IMR-90 (cell line): ENCODE data around the gene IL31RA. TPM values are rescaled to one million over a fixed set of nuclear protein-coding genes. Genes with fewer than 3 reads are reported as not detected.

Source experiments
- ATAC-seq: fragments of 200-7000 bp; cut with Tn5 transposase; 2 replicates; pipeline ENCODE4 v1.9.1; 2020; ENCODE audit warnings: low read depth, mild to moderate bottlenecking, moderate library complexity
- BruUV-seq: library from RNA; stranded (reverse); fragments of 400-500 nt; replicated peaks from 2 replicates; lab custom pipeline; 2021; lab: Mats Ljungman, UMichigan
- CTCF ChIA-PET: fragments of 300-600 bp; formaldehyde crosslinking; extraction: SDS; loops from one replicate; lab custom pipeline; 2021; ENCODE audit warnings: antibody characterized with exemption; lab: Yijun Ruan, JAX
- POLR2A ChIA-PET: fragments of 300-600 bp; sonication (Branson Sonifier 250); formaldehyde crosslinking; loops from one replicate; lab custom pipeline; 2022; ENCODE audit warnings: antibody characterized with exemption; ENCODE audit not compliant: unreplicated experiment; lab: Charles Lee
- DNase-seq: peaks from one replicate; pipeline ENCODE4 v3.0.0; 2013
- H2AFZ ChIP-seq: replicated peaks from 2 replicates; pipeline ENCODE3; 2013; ENCODE audit warnings: low read length, mild to moderate bottlenecking; ENCODE audit not compliant: poor library complexity
- H2AK5ac ChIP-seq: 2 replicates; pipeline ENCODE4 v1.6.1; 2013; ENCODE audit warnings: low read depth, low read length, inconsistent platforms
- H2AK9ac ChIP-seq: replicated peaks from 2 replicates; pipeline ENCODE3; 2013; ENCODE audit warnings: mild to moderate bottlenecking, low read depth, low read length, moderate library complexity; ENCODE audit not compliant: poor library complexity
- H2BK120ac ChIP-seq: 2 replicates; pipeline ENCODE4 v1.6.1; 2013; ENCODE audit warnings: low read depth, low read length, inconsistent platforms
- H2BK15ac ChIP-seq: 3 replicates; pipeline ENCODE4 v1.6.1; 2013; ENCODE audit warnings: low read depth, low read length, inconsistent platforms
- H2BK20ac ChIP-seq: 2 replicates; pipeline ENCODE4 v1.6.1; 2013; ENCODE audit warnings: low read depth, mild to moderate bottlenecking, inconsistent platforms, low read length, moderate library complexity
- H2BK5ac ChIP-seq: 2 replicates; pipeline ENCODE4 v1.6.1; 2013; ENCODE audit warnings: mild to moderate bottlenecking, low read depth, low read length, inconsistent platforms; ENCODE audit not compliant: poor library complexity, severe bottlenecking
- H3K14ac ChIP-seq: replicated peaks from 2 replicates; pipeline ENCODE4 v1.6.1; 2013; ENCODE audit warnings: low read depth, low read length, inconsistent platforms
- H3K18ac ChIP-seq: 2 replicates; pipeline ENCODE4 v1.6.1; 2013; ENCODE audit warnings: low read depth, low read length, control low read depth
- H3K23ac ChIP-seq: 2 replicates; pipeline ENCODE4 v1.6.1; 2013; ENCODE audit warnings: low read depth, low read length, inconsistent platforms
- H3K27ac ChIP-seq: 2 replicates; pipeline ENCODE4 v1.5.1; 2013; ENCODE audit warnings: mild to moderate bottlenecking, control low read depth, low read length; ENCODE audit not compliant: insufficient read depth
- H3K27me3 ChIP-seq: 2 replicates; pipeline ENCODE4 v1.6.1; 2013; ENCODE audit warnings: low read length; ENCODE audit not compliant: control insufficient read depth, insufficient read depth
- H3K36me3 ChIP-seq: 2 replicates; pipeline ENCODE4 v1.6.1; 2013; ENCODE audit warnings: low read length, mixed read lengths; ENCODE audit not compliant: control insufficient read depth, insufficient read depth
- H3K4ac ChIP-seq: 2 replicates; pipeline ENCODE4 v1.6.1; 2013; ENCODE audit warnings: low read depth, low read length, inconsistent platforms
- H3K4me1 ChIP-seq: 2 replicates; pipeline ENCODE4 v1.6.1; 2013; ENCODE audit warnings: low read length, mixed read lengths; ENCODE audit not compliant: control insufficient read depth, insufficient read depth
- H3K4me2 ChIP-seq: 2 replicates; pipeline ENCODE4 v1.6.1; 2013; ENCODE audit warnings: low read depth, mild to moderate bottlenecking, control low read depth, low read length, moderate library complexity
- H3K4me3 ChIP-seq: 2 replicates; pipeline ENCODE4 v1.5.1; 2013; ENCODE audit warnings: low read depth, mild to moderate bottlenecking, control low read depth, low read length, moderate library complexity; ENCODE audit not compliant: insufficient read depth
- H3K56ac ChIP-seq: 2 replicates; pipeline ENCODE4 v1.6.1; 2013; ENCODE audit warnings: low read length, inconsistent platforms; ENCODE audit not compliant: insufficient read depth; ENCODE audit errors: extremely low read depth
- H3K79me1 ChIP-seq, 2 experiments: 2 replicates each; pipeline ENCODE4 v1.6.1; 2013; ENCODE audit warnings: low read length in 2 of 2, inconsistent platforms in 1 of 2, low read depth in 1 of 2
- H3K9ac ChIP-seq: 2 replicates; pipeline ENCODE4 v1.6.1; 2013; ENCODE audit warnings: low read depth, low read length, control low read depth
- H3K9me1 ChIP-seq: 2 replicates; pipeline ENCODE4 v1.6.1; 2013; ENCODE audit warnings: low read length, inconsistent platforms; ENCODE audit not compliant: insufficient read depth
- H3K9me3 ChIP-seq: 2 replicates; pipeline ENCODE4 v1.6.1; 2013; ENCODE audit warnings: low read length; ENCODE audit not compliant: control insufficient read depth, insufficient read depth
- H4K20me1 ChIP-seq: 2 replicates; pipeline ENCODE4 v1.6.1; 2013; ENCODE audit warnings: low read length, inconsistent platforms; ENCODE audit not compliant: insufficient read depth
- H4K5ac ChIP-seq: 2 replicates; pipeline ENCODE4 v1.6.1; 2013; ENCODE audit warnings: mild to moderate bottlenecking, low read depth, low read length, control low read depth
- H4K8ac ChIP-seq, 2 experiments: 2 replicates each; pipeline ENCODE4 v1.6.1; 2013; ENCODE audit warnings: low read depth in 2 of 2, low read length in 2 of 2, control low read depth in 1 of 2, inconsistent platforms in 1 of 2
- H4K91ac ChIP-seq: 2 replicates; pipeline ENCODE4 v1.6.1; 2013; ENCODE audit warnings: low read depth, low read length, inconsistent platforms; ENCODE audit not compliant: insufficient read depth
- BHLHE40 ChIP-seq: fragments of 150-350 bp; IDR thresholded peaks from 2 replicates; pipeline ENCODE4 v1.6.1; 2016; ENCODE audit warnings: mild to moderate bottlenecking, low read depth, low read length
- CEBPB ChIP-seq: IDR thresholded peaks from 2 replicates; pipeline ENCODE4 v1.6.1; 2012; ENCODE audit warnings: low read depth, low read length, improper control_type of control experiment
- CHD1 ChIP-seq: IDR thresholded peaks from 2 replicates; pipeline ENCODE4 v1.6.1; 2012; ENCODE audit warnings: low read depth, low read length, improper control_type of control experiment
- CTCF ChIP-seq: conservative IDR thresholded peaks from 2 replicates; pipeline ENCODE4 v1.5.1; 2012; ENCODE audit warnings: mild to moderate bottlenecking, low read depth, low read length, improper control_type of control experiment
- ELK1 ChIP-seq: fragments of 150-350 bp; IDR thresholded peaks from 2 replicates; pipeline ENCODE4 v1.6.1; 2016; ENCODE audit warnings: low read depth, mild to moderate bottlenecking, low read length, moderate library complexity, borderline replicate concordance
- FOS ChIP-seq: fragments of 150-350 bp; IDR thresholded peaks from 2 replicates; pipeline ENCODE4 v1.6.1; 2016; ENCODE audit warnings: low read depth, low read length
- MAFK ChIP-seq: IDR thresholded peaks from 2 replicates; pipeline ENCODE4 v1.6.1; 2012; ENCODE audit warnings: low read depth, low read length, improper control_type of control experiment
- MAZ ChIP-seq: IDR thresholded peaks from 2 replicates; pipeline ENCODE4 v1.6.1; 2012; ENCODE audit warnings: low read depth, mild to moderate bottlenecking, low read length, improper control_type of control experiment, moderate library complexity, borderline replicate concordance
- MXI1 ChIP-seq: IDR thresholded peaks from 2 replicates; pipeline ENCODE4 v1.6.1; 2012; ENCODE audit warnings: low read depth, mild to moderate bottlenecking, low read length, moderate library complexity, borderline replicate concordance
- NFE2L2 ChIP-seq: fragments of 150-350 bp; IDR thresholded peaks from 2 replicates; pipeline ENCODE4 v1.6.1; 2016; ENCODE audit warnings: low read depth, mild to moderate bottlenecking, low read length
- POLR2A ChIP-seq: IDR thresholded peaks from 2 replicates; pipeline ENCODE4 v1.6.1; 2012; ENCODE audit warnings: mild to moderate bottlenecking, low read depth, low read length
- RAD21 ChIP-seq: IDR thresholded peaks from 2 replicates; pipeline ENCODE4 v1.6.1; 2012; ENCODE audit warnings: low read length, improper control_type of control experiment
- RCOR1 ChIP-seq: IDR thresholded peaks from 2 replicates; pipeline ENCODE4 v1.6.1; 2012; ENCODE audit warnings: mild to moderate bottlenecking, low read length, improper control_type of control experiment; ENCODE audit not compliant: insufficient replicate concordance
- RFX5 ChIP-seq: IDR thresholded peaks from 2 replicates; pipeline ENCODE4 v1.8.0; 2012; ENCODE audit warnings: low read depth, mild to moderate bottlenecking, low read length, moderate library complexity
- SMC3 ChIP-seq: fragments of 150-350 bp; IDR thresholded peaks from 2 replicates; pipeline ENCODE4 v1.6.1; 2016; ENCODE audit warnings: low read depth, mild to moderate bottlenecking, antibody characterized with exemption, low read length, moderate library complexity
- USF2 ChIP-seq: fragments of 150-350 bp; IDR thresholded peaks from 2 replicates; pipeline ENCODE4 v1.6.1; 2017; ENCODE audit warnings: mild to moderate bottlenecking, antibody characterized with exemption, low read length, low read depth
- WGBS, 2 experiments: methylation state at CpG; one replicate each; pipeline versions ENCODE4 v1.1.5 to v1.1.7; 2013; ENCODE audit warnings: missing lambda C conversion rate in 2 of 2; ENCODE audit not compliant: insufficient read length in 1 of 2; ENCODE audit errors: extremely low coverage in 2 of 2; 5-methylcytosine and 5-hydroxymethylcytosine counted together
- dilution Hi-C: fragments of 300-500 bp; cut with HindIII; formaldehyde crosslinking; loops from one replicate; pipeline ENCODE4 v1.14.3; 2018; ENCODE audit warnings: low sequenced_read_pairs; ENCODE audit not compliant: unreplicated experiment
- in situ Hi-C: fragments of 300-500 bp; cut with MboI; formaldehyde crosslinking; loops from 3 replicates; pipeline ENCODE4 v1.14.3; 2019; ENCODE audit warnings: low sequenced_read_pairs, inconsistent platforms, mixed read lengths
- intact Hi-C: fragments of 100-400 bp; cut with micrococcal nuclease; formaldehyde crosslinking; loops from 2 replicates; pipeline ENCODE4 v1.10.0; 2022
- polyA plus RNA-seq, 3 experiments: library from polyadenylated mRNA; depleted of rRNA; stranded (reverse); fragments of >200 nt; gene quantifications; 2 replicates each; pipeline ENCODE4 v1.2.3, GENCODE V29; 2012; ENCODE audit warnings: low replicate concordance in 1 of 3
- total RNA-seq: library from RNA; depleted of rRNA; stranded (reverse); fragments of >200 nt; gene quantifications from 2 replicates; pipeline ENCODE4 v1.2.3, GENCODE V29; 2012

The IL31RA gene
- total and polyA plus RNA-seq, 2 of the 4 experiments (the other 2 are of a cell fraction), result 0.39 to 0.90 TPM

GRCh38 chr5:55926476-55926875 lies 75.3 kb downstream of the IL31RA start:
- no peak overlapping the region for H3K18ac ChIP-seq
- no peaks in the 10 kb centered on the region for H3K9me3 ChIP-seq
- no peak overlapping the region for H4K91ac ChIP-seq
- WGBS, 2 experiments, result 75% methylated on average over 2 of the region's 5 CpGs; no CpG with 5 or more reads in 1 of the 2 experiments
- no peak overlapping the region for H2BK120ac ChIP-seq
- H3K4me1 ChIP-seq, result peaks cover 2% of the 10 kb centered on the region; the same call in 1 of the 2 replicates
- H3K9me1 ChIP-seq, result no peaks in the 10 kb centered on the region; the same call in 1 of the 2 replicates
- no peak overlapping the region for H3K27ac ChIP-seq
- BruUV-seq, result no TSS peak
- no peak overlapping the region for H2BK15ac ChIP-seq
- H2BK5ac ChIP-seq, result no peak overlapping the region
- H3K27me3 ChIP-seq, result no peaks in the 10 kb centered on the region
- H2AFZ ChIP-seq, result no peak overlapping the region
- intact Hi-C loops, result no loop called here
- no peak overlapping the region for H3K14ac ChIP-seq
- no peaks in the 10 kb centered on the region for H3K79me1 ChIP-seq
- ATAC-seq (no peak), DNase-seq (no peak)
- H3K4me2 ChIP-seq, result no peak overlapping the region
- H2AK5ac ChIP-seq, result no peak overlapping the region
- no peak overlapping the region for H4K5ac ChIP-seq
- H3K4ac ChIP-seq, result no peak overlapping the region
- CTCF ChIA-PET, result no interaction called here
- H3K4me3 ChIP-seq, result no peak overlapping the region
- no peak overlapping the region for H2AK9ac ChIP-seq
- POLR2A ChIA-PET, result no interaction called here
- no peak overlapping the region for H3K56ac ChIP-seq
- H4K8ac ChIP-seq, result no peak overlapping the region
- H3K23ac ChIP-seq, result no peak overlapping the region
- in situ Hi-C loops, result no loop called here
- H4K20me1 ChIP-seq, result no peaks in the 10 kb centered on the region
- no peak for TF ChIP-seq CEBPB
- TF ChIP-seq CTCF, result no peak
- TF ChIP-seq USF2, result no peak
- no peak for TF ChIP-seq MAZ
- no peak for TF ChIP-seq NFE2L2
- TF ChIP-seq FOS, result no peak
- no peak for TF ChIP-seq POLR2A
- TF ChIP-seq ELK1, result no peak
- TF ChIP-seq RFX5, result no peak
- TF ChIP-seq RAD21, result no peak
- no peak for TF ChIP-seq SMC3
- no peak for TF ChIP-seq MAFK
- no peak for TF ChIP-seq CHD1
- TF ChIP-seq BHLHE40, result no peak
- TF ChIP-seq MXI1, result no peak
- no peak for TF ChIP-seq RCOR1
- no peak overlapping the region for H3K9ac ChIP-seq
- dilution Hi-C loops, result no loop called here
- H3K36me3 ChIP-seq, result no peaks in the 10 kb centered on the region
- H2BK20ac ChIP-seq, result no peak overlapping the region
